GM21390 (cell line): ENCODE measurements around the gene AMOTL2.

Source experiments
- ATAC-seq: cut with Tn5 transposase; IDR thresholded peaks from one replicate; pipeline ENCODE4 v1.9.1; 2021; ENCODE audit not compliant: unreplicated experiment

The AMOTL2 gene

GRCh38 chr3:134317106-134317947 lies 56.9 kb downstream of the AMOTL2 start:
- no peak for ATAC-seq

- no peak for ATAC-seq
These were observed 58.8 kb downstream of the AMOTL2 start for GRCh38 chr3:134315286-134316106.

- ATAC-seq, result no peak
These were observed 59.5 kb downstream of the AMOTL2 start for GRCh38 chr3:134314588-134315285.

GRCh38 chr3:134313847-134314587 lies 60.2 kb downstream of the AMOTL2 start:
- ATAC-seq, result no peak

- no peak for ATAC-seq
These were observed 61.1 kb downstream of the AMOTL2 start for GRCh38 chr3:134312873-134313846.

GRCh38 chr3:134312072-134312872 lies 62.0 kb downstream of the AMOTL2 start:
- no peak for ATAC-seq

GRCh38 chr3:134311693-134312071 lies 62.6 kb downstream of the AMOTL2 start:
- ATAC-seq, result no peak

- ATAC-seq, result no peak
These were observed 63.0 kb downstream of the AMOTL2 start for GRCh38 chr3:134311265-134311664.

- no peak for ATAC-seq
These were observed 64.1 kb downstream of the AMOTL2 start for GRCh38 chr3:134309987-134310700.

- ATAC-seq, result peak; percentile 67
These were observed 65.8 kb downstream of the AMOTL2 start for GRCh38 chr3:134308350-134308891.

GRCh38 chr3:134307425-134307824 lies 66.8 kb downstream of the AMOTL2 start:
- ATAC-seq, result no peak

GRCh38 chr3:134306320-134306719 lies 67.9 kb downstream of the AMOTL2 start:
- no peak for ATAC-seq
